ENCODE measurements around the gene LRRK2.
"Not testable (repeated sequence)": the region's sequence is repeated elsewhere in the genome, so short reads cannot be mapped to it uniquely, and the experiment has no call there.

Gene LRRK2

GRCh38 chr12:40238979-40239378, 14.2 kb downstream of the LRRK2 start:
- DNase-seq (ENCODE audit: low read depth), result no peak
- H3K4me3 ChIP-seq (ENCODE audit: low read depth, low read length), result no peak overlapping the region

GRCh38 chr12:40240779-40241178, 16.0 kb downstream of the LRRK2 start:
- no peak overlapping the region for H3K4me3 ChIP-seq (ENCODE audit: low read depth, low read length)
- no peak for DNase-seq (ENCODE audit: low read depth)

GRCh38 chr12:40241741-40242140, 16.9 kb downstream of the LRRK2 start:
- DNase-seq (ENCODE audit: low read depth), result no peak
- H3K4me3 ChIP-seq (ENCODE audit: low read depth, low read length), result no peak overlapping the region

DNA sequence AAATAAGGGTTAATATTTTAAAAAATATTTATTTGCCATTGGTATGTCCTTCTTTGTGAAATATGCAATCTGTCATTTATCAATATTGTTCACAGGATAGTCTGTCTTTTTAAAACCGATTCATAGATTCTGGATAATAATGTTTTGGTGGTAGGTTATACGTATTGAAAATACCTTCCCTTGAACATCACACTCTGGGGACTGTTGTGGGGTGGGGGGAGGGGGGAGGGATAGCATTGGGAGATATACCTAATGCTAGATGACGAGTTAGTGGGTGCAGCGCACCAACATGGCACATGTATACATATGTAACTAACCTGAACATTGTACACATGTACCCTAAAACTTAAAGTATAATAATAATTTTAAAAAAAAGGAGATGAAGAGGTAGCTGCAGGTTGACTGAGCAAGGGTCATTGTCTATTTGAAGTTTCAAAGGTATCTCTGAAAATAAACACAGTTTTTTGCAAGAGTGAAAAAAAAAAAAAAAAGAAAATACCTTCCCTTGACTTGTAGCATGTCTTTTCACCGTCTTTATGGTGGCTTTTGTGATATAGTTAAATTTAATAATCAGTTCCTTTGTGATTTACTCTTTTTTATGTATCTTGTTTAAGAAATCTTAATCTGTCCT, 19.8 kb downstream of the LRRK2 start:
- DNase-seq (ENCODE audit: low read depth); H3K4me3 ChIP-seq (ENCODE audit: low read depth, low read length): not testable (repeated sequence)

DNA sequence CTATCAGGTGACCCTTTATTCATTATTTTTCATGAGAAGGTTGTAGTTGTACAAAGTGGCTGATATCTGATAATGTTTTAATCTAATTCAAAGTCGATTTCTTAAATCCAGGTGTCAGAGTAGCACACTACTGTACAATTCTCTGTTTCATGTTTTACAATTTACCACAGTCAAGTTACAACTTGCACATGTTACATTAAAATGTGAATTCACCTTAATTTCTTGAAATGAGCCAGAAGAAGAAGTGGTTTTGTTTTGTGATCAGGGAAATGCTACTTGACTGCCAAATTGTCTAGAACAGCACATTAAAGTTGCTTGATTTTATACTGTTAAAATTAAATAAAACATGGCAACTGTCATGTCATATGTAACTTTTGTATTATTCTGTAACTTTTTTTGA, 23.2 kb downstream of the LRRK2 start:
- no peak for DNase-seq (ENCODE audit: low read depth)
- H3K4me3 ChIP-seq (ENCODE audit: low read depth, low read length), result no peak overlapping the region

DNA sequence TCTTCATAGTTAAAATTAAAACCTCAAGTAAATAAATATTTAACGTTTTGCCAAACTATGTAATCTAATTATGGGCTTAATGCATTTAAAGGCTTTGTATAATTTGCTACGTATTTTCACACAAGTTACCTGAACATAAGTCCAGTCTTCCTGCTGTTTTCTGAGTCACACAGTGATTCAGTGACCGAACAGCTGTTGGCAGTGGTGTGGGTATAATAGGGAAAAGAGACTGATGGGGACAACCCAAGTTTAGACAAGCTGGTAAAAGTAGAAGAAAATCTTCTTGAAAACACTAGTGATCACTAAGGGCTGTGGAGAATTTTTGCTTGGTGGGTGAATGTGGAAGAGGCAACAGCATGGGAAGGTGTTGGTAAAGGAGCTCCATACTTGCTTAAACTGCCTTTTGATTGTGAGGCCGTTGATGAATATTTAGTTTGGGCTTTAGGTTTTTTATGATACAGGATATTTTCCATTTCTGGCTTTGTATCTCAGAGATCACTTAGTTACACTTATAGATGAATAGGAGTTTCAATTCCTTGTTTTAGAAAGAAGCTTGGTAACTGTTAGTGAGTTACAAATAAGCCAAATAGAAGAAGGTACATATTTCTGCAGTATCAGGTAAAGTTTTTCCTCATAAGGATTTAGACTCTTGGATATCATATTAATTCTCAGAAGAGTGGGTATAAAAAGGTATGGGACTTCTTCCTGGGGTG, 23.9 kb downstream of the LRRK2 start:
- no peak for DNase-seq (ENCODE audit: low read depth)
- H3K4me3 ChIP-seq (ENCODE audit: low read depth, low read length), result no peak overlapping the region

GRCh38 chr12:40250652-40251051, 25.9 kb downstream of the LRRK2 start:
- DNase-seq (ENCODE audit: low read depth); H3K4me3 ChIP-seq (ENCODE audit: low read depth, low read length): not testable (repeated sequence)

- H3K4me3 ChIP-seq (ENCODE audit: low read depth, low read length), result no peak overlapping the region
- peak; percentile 12 for DNase-seq (ENCODE audit: low read depth)
These were observed 29.1 kb downstream of the LRRK2 start for GRCh38 chr12:40253936-40254335.

GRCh38 chr12:40254455-40255085, 29.8 kb downstream of the LRRK2 start:
- H3K4me3 ChIP-seq (ENCODE audit: low read depth, low read length), result no peak overlapping the region
- no peak for DNase-seq (ENCODE audit: low read depth)

- no peak for DNase-seq (ENCODE audit: low read depth)
- no peak overlapping the region for H3K4me3 ChIP-seq (ENCODE audit: low read depth, low read length)
These were observed 33.6 kb downstream of the LRRK2 start for GRCh38 chr12:40258371-40258770.

- no peak overlapping the region for H3K4me3 ChIP-seq (ENCODE audit: low read depth, low read length)
- DNase-seq (ENCODE audit: low read depth), result no peak
These were observed 37.1 kb downstream of the LRRK2 start for GRCh38 chr12:40261937-40262336.

DNA sequence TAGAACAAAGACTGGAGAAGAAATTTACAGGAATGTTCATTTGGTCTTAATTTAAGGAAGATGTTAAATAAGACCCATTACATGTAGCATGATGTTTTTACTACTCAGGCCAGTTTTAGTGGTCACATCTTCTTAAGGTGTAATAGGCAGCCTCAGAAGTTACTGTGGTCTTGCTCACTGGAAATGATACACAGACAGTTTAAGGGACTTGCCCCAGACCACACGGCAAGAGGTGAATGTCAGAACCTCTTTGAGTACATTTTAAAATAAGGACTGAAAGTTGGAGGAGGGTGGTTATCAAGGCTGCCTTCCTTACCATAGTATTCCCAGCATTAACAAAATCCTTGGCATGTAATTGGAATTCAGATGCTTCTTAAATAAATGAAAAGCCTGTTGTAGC, 37.9 kb downstream of the LRRK2 start:
- DNase-seq (ENCODE audit: low read depth), result no peak
- no peak overlapping the region for H3K4me3 ChIP-seq (ENCODE audit: low read depth, low read length)

DNA sequence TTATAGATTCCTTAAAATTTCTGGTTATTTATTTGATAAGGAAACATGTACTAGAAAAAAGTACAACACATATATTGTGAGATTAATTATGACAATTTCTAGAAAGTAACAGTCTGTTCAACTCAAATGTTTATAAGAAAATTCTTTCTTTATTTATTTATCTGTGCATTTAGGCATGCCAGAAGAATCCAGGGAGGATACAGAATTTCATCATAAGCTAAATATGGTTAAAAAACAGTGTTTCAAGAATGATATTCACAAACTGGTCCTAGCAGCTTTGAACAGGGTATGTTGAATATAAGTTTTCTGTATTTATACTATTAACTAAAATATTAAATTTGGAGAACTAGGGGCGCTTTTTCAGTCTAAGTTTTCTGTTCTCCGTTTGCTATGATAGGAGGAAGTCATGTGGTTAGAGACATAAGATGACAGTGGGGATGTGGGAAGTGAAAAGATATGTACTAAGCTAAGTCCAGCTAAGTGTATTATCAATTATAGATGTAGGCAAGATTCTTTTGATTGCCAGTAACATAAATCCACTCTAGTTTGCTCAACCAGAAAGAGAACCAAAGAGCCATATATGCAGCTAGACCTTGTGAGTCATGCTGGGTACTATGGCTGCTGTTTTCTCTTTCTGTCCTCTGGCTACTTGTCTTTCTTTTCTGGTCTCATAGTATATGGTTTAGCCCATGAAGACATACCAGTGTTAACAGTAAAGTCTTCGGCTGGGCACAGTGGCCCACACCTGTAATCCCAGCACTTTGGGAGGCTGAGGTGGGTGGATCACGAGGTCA, 39.0 kb downstream of the LRRK2 start:
- DNase-seq (ENCODE audit: low read depth), result no peak
- H3K4me3 ChIP-seq (ENCODE audit: low read depth, low read length), result no peak overlapping the region

DNA sequence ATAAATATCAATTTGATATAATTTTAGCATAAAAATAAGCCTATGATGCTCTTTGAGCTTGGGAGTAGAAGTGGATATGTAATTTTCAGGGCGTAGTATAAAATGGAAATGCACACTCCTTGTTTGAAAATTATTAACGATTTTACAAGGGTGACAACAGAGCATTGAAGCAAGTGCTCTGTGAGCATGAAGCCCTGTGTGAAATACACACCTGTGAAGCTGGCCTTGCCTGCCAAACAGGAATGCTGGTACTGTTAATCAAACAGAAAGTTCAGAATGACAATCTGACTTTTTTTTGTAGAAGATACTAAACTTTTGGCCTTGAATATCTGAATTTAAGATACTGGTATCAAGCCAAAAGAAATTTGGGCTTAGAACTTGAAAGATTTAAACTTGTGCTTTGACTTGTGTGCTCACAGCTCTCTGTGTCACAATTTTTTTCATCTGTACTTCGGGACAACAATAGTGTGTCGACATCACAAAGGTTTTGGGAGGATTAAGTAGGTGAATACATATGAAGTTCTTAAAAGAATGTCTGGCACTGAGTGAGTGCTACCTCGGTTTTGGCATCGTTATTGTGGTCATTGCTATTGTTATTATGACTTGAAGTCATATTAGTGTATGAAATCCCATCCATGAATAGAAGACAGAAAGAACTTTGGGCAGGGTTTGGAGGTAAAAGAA, 47.3 kb downstream of the LRRK2 start:
- H3K4me3 ChIP-seq (ENCODE audit: low read depth, low read length), result no peak overlapping the region
- DNase-seq (ENCODE audit: low read depth), result no peak

DNA sequence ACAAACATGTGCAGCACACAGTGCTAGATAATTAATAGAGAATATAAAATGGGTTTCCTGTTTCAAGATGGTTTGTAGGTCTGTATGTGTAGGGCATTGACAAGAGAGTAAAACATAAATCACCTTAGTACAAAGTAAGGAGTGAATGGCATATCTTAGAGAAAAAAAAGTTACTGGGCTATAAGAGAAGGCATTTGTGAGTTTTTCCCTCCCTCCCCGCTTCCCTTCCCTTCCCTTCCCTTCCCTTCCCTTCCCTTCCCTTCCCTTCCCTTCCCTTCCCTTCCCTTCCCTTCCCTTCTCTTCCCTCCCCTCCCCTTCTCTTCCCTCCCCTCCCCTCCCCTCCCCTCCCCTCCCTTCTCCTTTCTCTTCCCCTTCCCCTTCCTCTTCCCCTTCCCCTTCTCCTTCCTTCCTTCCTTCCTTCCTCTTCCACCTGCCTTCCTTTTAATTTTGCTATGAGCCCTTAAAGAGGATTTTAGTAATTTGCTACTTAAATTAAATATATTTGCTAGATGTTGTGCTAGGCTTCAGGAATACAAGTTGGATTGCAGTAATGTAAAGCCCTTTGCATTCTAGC, 57.1 kb downstream of the LRRK2 start:
- H3K4me3 ChIP-seq (ENCODE audit: low read depth, low read length), result no peak overlapping the region
- DNase-seq (ENCODE audit: low read depth), result no peak

GRCh38 chr12:40286583-40286982, 61.8 kb downstream of the LRRK2 start:
- no peak overlapping the region for H3K4me3 ChIP-seq (ENCODE audit: low read depth, low read length)
- DNase-seq (ENCODE audit: low read depth), result no peak

DNA sequence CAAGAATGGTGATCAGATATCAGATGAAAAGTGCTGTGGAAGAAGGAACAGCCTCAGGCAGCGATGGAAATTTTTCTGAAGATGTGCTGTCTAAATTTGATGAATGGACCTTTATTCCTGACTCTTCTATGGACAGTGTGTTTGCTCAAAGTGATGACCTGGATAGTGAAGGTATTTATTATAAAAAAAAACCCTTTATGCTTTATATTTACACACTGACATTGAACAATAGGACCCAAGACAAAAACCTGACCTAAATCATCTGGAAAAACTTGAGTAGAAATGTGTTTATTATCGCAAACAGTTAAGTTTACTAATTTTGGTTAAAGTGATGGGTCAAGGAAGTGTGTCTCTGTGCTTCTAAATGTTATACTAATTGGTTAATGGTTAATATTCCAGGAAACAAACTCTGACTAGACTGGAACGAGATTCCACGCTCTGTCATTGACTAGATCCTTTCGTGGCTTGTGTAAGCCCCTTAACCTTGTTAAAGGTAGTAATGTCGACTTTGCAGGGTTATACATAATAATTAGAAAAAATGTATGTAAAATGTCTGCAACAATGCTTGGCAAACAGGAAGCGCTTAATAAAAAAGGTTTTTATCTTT, 62.7 kb downstream of the LRRK2 start:
- no peak overlapping the region for H3K4me3 ChIP-seq (ENCODE audit: low read depth, low read length)
- no peak for DNase-seq (ENCODE audit: low read depth)

DNA sequence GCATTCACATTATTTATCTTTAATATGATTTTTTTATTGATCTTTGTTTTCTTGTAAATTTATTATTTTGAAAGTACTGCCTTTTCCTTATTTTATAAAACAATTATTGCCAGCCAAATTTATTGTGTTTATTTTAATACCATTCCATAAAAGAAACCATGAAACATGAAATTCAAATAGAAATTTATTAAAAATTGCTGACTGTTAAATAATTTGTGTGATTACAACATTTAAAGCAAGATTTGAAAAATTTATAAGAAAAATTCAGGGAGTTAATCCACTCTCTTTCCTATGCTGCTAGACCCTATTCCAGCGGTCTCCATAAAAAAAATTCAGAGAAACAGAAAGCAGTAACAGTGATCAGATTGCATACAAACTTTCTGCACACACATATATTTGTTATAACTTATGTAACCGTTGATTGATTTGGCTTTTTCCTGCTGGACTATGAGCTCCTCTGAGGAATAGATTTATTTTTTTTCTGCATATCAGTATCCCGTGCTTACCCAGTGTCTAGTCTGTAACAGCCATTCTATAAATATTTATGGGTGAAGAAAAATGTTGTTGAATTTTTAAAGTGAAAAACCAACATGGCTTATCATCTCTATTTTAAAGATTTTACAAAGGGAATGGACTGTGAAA, 68.1 kb downstream of the LRRK2 start:
- H3K4me3 ChIP-seq (ENCODE audit: low read depth, low read length), result no peak overlapping the region
- no peak for DNase-seq (ENCODE audit: low read depth)
